Stimulated activated CD8-positive, alpha-beta memory T cell treated with anti-CD3 and anti-CD28 coated beads, Interleukin-15, amount 100 ng/mL, for 48 hours (primary cell): ENCODE results near the gene PREX1.
A peak's percentile ranks its signal among the peaks of the same experiment; 100 is the strongest.
"Not testable (repeated sequence)": the region's sequence is repeated elsewhere in the genome, so short reads cannot be mapped to it uniquely, and the experiment has no call there.

Source experiments
- DNase-seq, 2 donors: peaks; one replicate each; pipeline ENCODE4 v3.0.0-alpha.2; 2020; ENCODE audit warnings: low read depth in 2 of 2

The PREX1 gene, protein sequence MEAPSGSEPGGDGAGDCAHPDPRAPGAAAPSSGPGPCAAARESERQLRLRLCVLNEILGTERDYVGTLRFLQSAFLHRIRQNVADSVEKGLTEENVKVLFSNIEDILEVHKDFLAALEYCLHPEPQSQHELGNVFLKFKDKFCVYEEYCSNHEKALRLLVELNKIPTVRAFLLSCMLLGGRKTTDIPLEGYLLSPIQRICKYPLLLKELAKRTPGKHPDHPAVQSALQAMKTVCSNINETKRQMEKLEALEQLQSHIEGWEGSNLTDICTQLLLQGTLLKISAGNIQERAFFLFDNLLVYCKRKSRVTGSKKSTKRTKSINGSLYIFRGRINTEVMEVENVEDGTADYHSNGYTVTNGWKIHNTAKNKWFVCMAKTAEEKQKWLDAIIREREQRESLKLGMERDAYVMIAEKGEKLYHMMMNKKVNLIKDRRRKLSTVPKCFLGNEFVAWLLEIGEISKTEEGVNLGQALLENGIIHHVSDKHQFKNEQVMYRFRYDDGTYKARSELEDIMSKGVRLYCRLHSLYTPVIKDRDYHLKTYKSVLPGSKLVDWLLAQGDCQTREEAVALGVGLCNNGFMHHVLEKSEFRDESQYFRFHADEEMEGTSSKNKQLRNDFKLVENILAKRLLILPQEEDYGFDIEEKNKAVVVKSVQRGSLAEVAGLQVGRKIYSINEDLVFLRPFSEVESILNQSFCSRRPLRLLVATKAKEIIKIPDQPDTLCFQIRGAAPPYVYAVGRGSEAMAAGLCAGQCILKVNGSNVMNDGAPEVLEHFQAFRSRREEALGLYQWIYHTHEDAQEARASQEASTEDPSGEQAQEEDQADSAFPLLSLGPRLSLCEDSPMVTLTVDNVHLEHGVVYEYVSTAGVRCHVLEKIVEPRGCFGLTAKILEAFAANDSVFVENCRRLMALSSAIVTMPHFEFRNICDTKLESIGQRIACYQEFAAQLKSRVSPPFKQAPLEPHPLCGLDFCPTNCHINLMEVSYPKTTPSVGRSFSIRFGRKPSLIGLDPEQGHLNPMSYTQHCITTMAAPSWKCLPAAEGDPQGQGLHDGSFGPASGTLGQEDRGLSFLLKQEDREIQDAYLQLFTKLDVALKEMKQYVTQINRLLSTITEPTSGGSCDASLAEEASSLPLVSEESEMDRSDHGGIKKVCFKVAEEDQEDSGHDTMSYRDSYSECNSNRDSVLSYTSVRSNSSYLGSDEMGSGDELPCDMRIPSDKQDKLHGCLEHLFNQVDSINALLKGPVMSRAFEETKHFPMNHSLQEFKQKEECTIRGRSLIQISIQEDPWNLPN (N-terminal part only)

DNA sequence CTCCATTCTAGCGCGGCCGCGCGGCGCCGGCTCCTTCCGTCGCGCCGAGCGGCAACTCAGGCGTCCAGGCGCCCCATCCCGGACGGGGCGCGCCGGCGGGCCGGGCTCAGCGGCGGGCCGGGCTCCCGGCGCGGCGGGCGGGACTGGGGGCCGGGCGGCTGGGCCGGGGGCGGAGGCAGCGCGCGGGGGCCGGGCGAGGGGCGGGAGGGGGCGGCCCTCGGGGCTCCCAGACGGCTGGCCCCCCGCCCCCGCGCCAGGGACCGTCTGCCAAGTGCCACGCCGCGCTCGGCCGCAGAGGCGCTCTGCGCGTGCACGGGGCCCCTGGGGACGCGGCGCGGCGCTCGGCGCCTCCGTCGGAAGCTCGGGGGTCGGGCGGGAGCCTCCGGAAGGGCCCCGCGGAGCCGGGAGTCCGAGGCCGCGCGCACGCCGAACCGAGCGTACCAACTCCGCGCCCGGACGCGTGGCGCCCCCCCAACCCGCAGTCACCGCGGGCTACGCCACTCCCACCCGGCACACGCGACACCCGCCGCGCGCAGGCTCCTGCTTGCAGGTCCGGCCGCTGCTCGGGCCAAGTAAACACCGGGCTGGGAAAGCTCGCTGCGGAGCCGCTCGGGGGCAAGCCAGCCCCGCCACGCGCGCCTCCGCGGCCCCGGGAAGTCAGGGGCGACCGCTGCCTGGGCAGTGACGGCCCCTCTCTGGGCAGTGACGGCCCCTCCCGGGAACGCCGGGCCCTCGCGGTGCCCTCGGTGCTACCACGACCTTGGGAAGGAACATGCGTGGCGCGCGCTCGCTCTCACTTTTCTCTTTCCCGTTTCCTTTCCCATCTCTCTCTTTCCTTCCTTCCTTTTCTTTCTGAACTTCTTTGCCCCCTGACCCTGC is at the start of gene PREX1:
Gene PREX1, minus strand, starts transcription at position 145 of the 879 bp plus-strand sequence. Its CDS starts 139 bp downstream, at position 6.
- peak; percentile 78 to 79 for DNase-seq

DNA sequence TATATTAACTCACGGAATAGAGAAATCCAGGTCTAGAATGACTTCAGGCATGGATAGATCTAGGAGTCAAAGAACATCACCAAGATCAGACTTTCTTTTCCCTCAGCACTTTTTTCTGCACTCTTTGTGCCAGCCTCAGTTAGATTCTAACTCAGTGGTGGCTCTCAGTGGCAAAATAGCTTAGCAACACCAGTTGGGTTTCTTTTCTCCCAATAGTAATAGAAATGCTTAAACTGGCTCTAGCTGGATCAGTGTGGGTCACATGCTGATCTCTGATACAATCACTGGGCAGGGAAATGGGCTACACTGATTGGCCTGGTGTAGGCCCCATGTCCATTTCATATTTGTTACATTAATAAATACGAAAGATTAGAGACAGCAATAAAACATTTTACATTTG is 49.5 kb upstream of the PREX1 start:
- no peak for DNase-seq

DNA sequence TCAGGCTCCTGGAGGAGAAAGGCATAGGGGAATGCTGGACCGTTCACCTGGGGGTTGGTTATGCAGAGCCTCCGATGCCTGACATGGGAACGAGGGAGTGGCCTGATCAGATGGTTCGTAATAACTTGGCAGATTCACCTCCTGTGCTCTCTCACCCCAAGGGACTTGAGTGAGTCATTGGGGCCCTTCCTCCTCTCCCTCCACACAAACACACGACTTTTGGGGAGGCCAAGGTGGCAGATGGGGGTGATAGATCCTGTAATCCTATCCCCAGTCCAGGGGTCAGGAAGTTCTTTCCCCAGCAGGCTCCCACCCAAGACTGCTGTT is 48.1 kb upstream of the PREX1 start:
- DNase-seq, result no peak

DNA sequence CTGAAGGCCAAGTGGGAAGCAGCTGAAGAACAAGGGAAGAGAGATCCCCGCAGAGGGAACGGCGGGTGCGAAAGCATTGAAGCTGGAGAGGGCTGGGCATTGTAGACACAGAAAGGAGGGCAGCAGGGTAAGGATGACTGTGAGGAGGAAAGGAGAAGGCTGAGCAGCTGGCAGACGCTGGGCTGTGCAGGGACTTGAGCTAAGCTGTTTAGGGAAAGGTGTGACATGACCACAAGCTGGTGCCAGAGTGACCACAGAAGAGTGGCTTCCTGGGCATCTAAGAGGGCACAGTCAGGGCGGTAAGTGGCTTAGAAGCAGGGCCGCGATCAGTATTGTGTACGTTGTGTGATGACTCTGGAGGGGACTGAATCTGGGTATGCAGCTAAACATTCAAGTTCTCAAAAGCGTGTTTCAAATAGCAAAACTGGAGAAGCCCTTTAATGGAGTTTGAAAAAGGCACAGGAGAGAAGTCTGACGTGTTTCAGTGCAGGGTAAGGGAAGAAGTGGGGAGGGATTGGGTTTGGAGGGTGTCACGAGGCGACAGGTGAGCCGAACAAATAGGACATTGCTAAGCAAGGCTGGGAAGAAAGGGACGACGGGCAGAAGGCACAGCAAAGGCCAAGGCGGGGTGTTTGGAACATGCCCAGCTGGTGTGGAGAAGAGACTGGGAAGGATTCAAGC is 47.6 kb upstream of the PREX1 start:
- no peak for DNase-seq

DNA sequence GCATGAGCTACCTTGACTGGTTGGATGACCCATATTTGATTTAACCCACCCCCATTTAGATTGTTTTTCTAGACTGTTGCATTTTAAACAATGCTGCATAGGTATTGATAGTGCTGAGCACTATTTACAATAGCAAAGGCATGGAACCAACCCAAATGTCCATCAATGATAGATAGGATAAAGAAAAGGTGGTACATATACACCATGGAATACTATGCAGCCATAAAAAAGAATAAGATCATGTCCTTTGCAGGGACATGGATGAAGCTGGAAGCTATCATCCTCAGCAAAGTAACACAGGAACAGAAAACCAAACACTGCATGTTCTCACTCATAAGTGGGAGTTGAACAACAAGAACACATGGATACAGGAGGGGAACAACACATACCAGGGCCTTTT is 41.6 kb upstream of the PREX1 start:
- DNase-seq, result not testable (repeated sequence)

DNA sequence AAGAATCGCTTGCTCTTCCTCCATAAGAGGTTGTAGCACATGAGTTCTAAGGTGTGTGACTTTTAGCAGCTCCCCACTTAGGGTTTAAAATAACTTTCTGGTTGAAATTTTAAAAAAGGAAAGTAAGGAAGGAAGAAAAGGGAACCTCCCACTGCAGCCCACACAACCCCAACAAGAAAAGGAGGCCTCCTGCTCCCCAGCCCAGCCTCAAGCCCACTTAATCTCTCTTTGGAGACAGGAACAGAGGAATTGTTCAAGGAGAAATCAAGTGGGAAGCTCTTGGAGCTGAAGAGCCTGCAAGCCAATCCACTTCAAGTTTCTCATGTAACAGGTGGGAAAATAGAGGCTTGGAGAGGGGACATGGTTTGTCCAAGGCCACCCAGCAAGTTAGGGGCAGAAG is 39.1 kb upstream of the PREX1 start:
- no peak for DNase-seq

DNA sequence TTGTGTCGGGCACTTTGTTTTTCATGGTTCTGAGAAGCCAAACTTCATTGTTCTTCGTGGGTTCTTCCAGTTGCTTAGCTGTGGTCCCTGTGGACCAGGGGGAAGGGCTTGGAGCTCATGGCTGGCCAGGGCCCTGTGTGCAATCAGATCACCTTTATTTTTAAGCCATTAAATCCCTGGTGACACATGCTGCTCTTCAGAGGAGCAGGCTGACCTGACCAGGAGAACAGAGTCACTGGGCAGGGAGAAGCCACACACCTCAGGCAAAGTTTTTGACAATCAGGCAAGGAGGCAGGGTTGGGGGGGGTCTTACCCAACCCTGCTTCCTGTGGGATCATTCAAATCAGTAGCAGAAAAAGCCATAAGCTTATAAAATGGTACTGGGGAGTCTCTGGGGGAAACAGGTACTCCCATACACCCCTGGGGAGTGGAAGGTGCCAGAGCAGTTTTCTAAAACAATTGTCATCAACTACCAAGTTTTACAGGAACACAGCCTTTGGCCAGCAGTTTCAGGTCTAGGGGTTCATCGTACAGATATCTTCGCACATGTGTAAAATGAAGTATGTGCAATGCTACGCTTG is 37.0 kb upstream of the PREX1 start:
- no peak for DNase-seq

DNA sequence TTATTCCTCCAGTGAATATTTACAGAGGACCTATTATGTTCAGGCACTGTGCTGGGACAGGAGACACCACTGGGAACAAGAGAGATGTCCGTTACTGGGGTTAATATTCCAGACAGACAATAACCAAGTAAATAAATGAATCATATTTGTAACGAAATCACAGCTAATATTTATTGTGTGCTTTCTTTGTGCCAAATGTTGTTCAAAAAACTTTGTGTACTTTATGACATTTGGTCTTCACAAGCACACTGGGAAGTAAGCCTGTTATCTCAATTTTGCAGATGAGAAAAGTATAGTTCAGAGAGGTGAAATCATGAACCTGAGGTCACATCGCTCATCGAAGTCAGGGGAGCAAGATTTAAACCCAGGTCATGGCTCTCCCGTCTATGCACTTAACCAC is 36.5 kb upstream of the PREX1 start:
- DNase-seq, result no peak

DNA sequence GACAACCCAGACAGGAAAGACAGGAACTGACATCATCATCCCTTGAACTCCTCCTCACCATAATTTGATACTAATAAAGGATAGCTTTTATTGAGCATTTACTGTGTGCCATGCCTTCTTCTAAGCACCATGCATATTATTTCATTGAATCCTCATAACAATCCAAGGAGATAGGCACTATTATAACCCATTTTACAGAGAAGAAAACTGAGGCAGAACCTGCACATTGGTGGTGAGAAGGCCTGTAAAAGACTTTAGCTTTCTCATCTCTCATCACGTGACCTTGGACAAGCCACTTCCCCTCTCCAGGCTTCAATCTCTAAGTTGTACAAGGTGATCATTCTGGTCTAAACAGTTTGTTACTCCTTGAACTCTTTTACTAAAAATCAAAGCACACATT is 34.5 kb upstream of the PREX1 start:
- DNase-seq, result no peak

DNA sequence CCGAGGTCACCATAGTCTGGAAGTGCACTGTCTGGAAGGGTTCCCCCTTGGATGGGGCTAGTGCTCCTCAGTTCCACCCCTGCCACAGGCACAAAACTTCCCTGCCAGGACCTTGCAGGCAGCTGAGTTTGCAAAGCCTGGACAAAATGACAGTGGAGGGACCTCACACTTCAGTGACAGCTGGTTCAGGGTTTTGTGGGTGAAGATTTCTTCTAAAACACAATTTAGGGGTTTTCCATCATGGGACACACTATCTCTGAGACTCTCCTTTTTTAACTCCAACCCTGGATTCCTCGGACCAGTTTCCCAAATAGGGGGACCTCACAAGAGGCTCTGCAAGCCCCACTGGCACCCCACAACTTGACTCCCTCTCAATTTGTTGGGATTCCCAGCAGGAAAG is 33.6 kb upstream of the PREX1 start:
- no peak for DNase-seq

DNA sequence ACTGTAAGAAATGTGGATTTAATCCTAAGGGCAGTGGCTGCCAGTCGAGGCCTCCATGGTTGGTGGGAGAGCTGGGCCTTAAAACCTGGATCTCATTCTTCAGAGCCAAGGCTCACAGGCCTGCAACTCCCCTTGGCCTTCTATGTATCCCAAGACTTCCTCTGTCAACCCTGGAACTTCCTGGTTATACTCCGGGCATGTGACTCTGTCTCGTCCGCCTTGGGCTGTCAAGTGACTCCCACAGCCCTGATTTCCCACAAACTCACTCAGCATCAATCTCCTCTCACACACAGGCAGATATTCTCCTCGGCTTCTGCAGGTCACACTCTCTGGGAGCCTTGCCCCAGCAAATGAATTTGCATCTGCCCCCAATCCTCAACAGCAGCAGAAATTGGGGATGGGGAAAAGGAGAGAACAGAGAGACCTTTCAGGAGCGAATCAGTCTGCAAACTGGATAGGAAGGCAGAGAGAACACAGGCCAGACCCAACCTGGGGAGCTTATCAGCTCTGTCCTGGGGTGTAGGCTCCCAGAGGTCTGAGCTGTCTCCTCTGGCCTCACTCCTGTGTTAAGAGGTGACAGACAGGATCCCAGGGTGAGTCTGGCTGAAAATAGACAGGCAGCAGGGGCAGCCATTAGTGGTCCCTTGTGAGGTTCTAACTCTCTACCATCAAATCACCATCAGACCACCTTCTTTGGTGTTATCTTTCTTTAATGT is 30.4 kb upstream of the PREX1 start:
- DNase-seq, result no peak

DNA sequence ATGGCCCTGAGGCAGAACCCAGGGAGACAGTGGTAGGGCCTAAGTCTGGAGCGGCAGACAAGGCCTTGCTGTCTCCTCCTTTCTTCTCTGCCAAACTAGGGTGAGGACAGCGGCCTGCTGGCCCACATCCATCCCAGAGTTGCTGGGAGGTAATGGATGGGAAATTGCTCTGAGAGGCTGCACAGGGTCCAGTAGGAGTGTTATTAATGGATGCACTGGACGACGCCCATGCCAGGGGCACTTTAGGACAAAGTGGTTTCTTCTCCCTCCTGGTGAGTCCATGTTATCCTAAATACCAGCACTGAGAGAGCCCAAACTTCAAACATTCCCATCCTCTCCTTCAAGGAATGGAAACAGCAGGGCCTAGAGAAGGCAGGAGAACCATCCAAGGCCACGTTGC is 28.3 kb upstream of the PREX1 start:
- no peak for DNase-seq

DNA sequence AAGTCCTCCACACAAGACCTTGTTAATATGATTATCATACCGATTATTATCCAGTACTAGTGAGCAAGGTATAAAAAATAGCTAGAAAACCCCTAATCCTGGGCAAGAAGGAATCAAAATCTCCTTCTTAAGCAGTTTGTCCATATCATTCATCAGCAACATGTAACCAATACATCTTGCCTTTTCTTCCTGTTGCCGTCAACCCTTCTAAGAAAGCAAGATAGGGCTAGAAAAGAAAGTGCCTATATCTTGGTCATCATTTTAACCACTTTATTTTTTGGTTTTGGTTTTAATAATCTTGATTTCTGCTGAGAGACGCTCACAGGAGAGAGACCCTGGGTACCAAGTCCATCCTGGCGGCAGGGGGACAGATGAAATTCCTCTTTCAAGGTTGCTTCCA is 27.2 kb upstream of the PREX1 start:
- DNase-seq, result no peak

DNA sequence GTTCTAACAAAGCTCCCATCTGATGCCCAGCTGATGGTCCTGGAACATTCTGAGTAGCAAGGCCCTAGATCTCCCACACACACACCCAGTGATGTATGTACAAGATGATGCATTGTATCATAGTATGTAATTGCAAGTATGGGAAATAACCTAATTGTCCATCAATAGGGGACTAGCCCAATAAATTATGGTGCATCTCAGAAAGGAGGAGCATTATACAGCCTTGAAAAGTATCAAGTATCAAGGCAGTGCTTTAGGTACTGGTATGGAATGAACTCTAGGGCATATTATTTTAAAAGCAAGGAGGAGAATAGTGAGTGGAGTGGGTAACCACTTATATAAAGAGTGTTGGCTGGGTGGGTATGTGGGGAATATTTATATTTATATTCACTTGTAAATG is 24.8 kb upstream of the PREX1 start:
- no peak for DNase-seq

DNA sequence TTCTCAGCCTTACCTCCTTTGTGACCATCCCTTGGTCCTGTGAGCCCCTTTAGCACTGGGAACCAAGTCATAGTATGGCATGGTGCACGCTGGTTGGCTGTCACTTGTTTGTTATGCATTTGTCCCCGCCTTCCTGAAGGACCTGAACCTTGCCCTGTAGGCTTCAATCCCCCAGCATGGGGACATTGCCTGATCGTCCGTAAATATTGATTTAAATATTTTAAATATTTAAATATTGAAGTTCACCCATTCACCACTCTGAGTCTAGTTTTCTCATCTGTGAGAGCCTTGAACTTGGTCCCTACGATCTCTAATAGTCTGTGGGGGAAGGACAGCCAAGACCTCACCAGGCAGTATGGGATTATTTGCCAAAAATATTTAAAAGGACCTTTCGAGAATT is 23.8 kb upstream of the PREX1 start:
- no peak for DNase-seq

DNA sequence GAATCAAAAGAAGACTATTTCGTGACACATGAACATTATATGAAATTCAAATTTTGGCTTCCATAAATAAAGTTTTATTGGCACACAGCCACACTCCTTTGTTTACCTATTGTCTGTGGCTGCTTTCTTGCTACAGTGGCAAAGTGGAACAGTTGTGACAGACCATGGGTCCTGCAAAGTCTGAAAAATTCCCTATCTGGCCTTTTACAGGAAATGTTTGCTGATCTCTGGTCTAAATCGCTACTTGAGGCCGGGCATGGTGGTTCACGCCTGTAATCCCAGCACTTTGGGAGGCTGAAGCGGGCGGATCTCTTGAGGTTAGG is 23.1 kb upstream of the PREX1 start:
- no peak for DNase-seq

DNA sequence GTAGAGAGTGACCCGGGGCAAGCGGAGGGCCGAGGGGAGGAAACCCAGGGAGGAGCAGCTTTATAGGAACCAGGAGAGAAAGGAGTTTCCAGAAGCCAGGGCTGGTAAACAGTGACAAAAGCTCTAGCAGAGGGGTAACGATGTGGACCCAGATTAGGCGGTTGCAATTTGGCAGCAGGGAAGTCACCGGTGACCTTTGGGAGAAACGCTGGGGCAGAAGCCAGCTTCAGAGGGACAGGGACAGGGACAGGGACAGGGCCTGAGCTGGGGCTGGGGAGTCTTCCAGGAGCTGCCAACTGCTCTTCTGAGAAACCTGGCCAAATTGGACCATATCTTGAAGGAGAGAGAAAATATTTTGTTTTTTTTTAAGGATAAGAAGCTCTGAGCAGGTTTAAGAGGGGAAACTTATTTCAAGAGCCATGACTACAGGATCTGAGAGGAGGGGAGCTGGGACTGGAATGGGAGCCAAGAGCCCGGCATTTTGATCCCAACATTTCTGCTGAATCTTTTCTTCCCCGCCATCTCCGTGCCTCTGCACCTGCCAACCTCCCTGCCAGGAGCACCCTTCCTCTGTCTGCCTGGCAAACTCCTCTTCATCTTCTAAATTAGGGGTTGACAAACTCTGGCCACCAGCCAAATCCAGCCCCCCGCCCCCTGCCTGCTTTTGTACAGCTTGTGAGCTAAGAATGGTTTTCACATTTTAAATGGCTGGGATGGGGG is 22.6 kb upstream of the PREX1 start:
- no peak for DNase-seq

DNA sequence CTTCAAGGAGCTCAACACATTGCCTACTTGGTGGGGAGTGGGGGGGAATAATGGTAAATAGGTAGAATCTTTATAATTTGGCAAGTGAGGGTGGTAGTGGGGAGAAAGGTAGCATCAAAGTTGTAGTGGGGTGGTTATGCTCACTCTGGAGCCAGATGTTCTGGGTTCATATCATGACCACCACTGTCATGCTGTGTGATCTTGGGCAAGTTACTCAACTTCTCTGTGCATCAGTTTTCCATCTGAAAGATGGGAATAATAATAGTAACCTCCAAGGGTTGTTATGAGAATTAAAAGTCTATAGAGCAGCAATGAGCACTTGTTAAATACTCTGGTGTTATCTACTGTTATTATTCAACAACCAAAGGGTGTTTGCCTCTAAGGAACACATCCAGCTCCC is 22.0 kb upstream of the PREX1 start:
- no peak for DNase-seq

DNA sequence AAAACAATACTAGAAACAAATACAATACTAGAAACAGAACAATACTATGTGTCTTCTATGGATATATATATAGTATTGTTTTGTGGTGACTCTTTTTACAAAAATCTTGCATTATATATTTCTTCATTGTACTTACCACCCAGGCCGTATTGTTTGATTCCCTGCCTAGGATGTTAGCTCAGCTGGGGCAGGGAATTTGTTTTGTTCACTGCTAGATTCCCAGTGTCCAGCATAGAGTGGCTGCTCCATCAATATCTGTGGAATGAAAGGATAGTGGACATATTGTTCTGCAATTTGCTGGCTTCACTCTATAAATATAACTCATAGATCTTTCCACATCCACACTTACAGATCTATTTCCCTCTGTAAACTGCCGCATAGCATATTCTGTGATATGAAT is 21.5 kb upstream of the PREX1 start:
- DNase-seq, result no peak
